Thyroid gland (tissue), 4 donors: ENCODE data around the gene ENTHD1. TPM values are rescaled to one million over a fixed set of nuclear protein-coding genes. Genes with fewer than 3 reads are reported as not detected.

Experiments used
- DNase-seq, 2 donors: peaks; one replicate each; pipeline ENCODE4 v3.0.0-alpha.2; 2019
- H3K27ac ChIP-seq, 3 donors: fragments of 200-600 bp; sonication (generic); 1 replicate in 2 of 3; 2 replicates in 1 of 3; pipeline ENCODE4 v1.5.1; 2016 to 2019; ENCODE audit warnings: mild to moderate bottlenecking in 1 of 3, moderate library complexity in 1 of 3
- H3K27me3 ChIP-seq: fragments of 200-600 bp; sonication (generic); one replicate; pipeline ENCODE4 v1.5.1; 2019
- H3K36me3 ChIP-seq, 2 donors: fragments of 200-600 bp; sonication (generic); one replicate each; pipeline ENCODE4 v1.5.1; 2016 to 2019
- H3K4me1 ChIP-seq, 2 donors: fragments of 200-600 bp; sonication (generic); one replicate each; pipeline ENCODE4 v1.5.1; 2017 to 2019
- H3K4me3 ChIP-seq, 3 donors: fragments of 200-600 bp; sonication (generic); replicated peaks in 1 of 3; 1 replicate in 2 of 3; 2 replicates in 1 of 3; pipeline ENCODE4 v1.5.1; 2016; ENCODE audit warnings: mild to moderate bottlenecking in 1 of 3
- H3K9me3 ChIP-seq: fragments of 200-600 bp; sonication (generic); one replicate; pipeline ENCODE4 v1.5.1; 2017
- CTCF ChIP-seq, 6 experiments: fragments of 200-600 bp in 3 of 6; fragments of 450-650 bp in 3 of 6; sonication (generic) in 3 of 6; IDR thresholded peaks; one replicate each; pipeline ENCODE4 v1.5.1; 2016 to 2019; ENCODE audit warnings: antibody characterized with exemption in 6 of 6, mild to moderate bottlenecking in 2 of 6, inconsistent platforms in 1 of 6, moderate library complexity in 1 of 6
- POLR2A ChIP-seq, 2 donors: fragments of 450-650 bp; IDR thresholded peaks; one replicate each; pipeline ENCODE4 v1.6.1; 2017; ENCODE audit warnings: antibody characterized with exemption in 2 of 2, mild to moderate bottlenecking in 2 of 2, moderate library complexity in 1 of 2
- WGBS, 2 donors: methylation state at CpG; one replicate each; pipeline ENCODE4 v1.1.5; 2017; 5-methylcytosine and 5-hydroxymethylcytosine counted together
- intact Hi-C: fragments of 100-400 bp; cut with DNase I; formaldehyde crosslinking; loops from one replicate; pipeline ENCODE4 v1.15.1; 2023
- total RNA-seq, 4 donors: library from RNA; depleted of rRNA; stranded (reverse); fragments of >200 nt; gene quantifications; one replicate each; pipeline ENCODE4 v1.2.3, GENCODE V29; 2016

The ENTHD1 gene
- total RNA-seq, 4 donors from 2014 or later = 1.3 TPM; not detected in 3

- peaks cover 55 to 58% of the 10 kb centered on the region in 2 donors for H3K4me1 ChIP-seq
- H3K27ac ChIP-seq = peak overlapping the region in 1 of 3 donors; percentile 59
- intact Hi-C loops = no loop called here
- H3K27me3 ChIP-seq = no peaks in the 10 kb centered on the region
- no peak for TF ChIP-seq POLR2A (IDR thresholded peaks at IDR 0.05)
- TF ChIP-seq CTCF (IDR thresholded peaks at IDR 0.05) = no peak
- no peak overlapping the region for H3K4me3 ChIP-seq
- H3K9me3 ChIP-seq = no peaks in the 10 kb centered on the region
- WGBS, 2 donors = 95 to 98% methylated on average over 3 of the region's 3 CpGs
- no peaks in the 10 kb centered on the region for H3K36me3 ChIP-seq
- DNase-seq = no peak
Observed at GRCh38 chr22:39939830-39940229, 46.3 kb upstream of the ENTHD1 start.

GRCh38 chr22:39938509-39939111 is 45.0 kb upstream of the ENTHD1 start:
- peaks cover 63 to 64% of the 10 kb centered on the region in 2 donors for H3K4me1 ChIP-seq
- no peak overlapping the region for H3K4me3 ChIP-seq
- no peaks in the 10 kb centered on the region for H3K27me3 ChIP-seq
- peak overlapping the region in 1 of 3 donors; percentile 6 for H3K27ac ChIP-seq
- intact Hi-C loops = no loop called here
- no peaks in the 10 kb centered on the region for H3K36me3 ChIP-seq
- TF ChIP-seq POLR2A (IDR thresholded peaks at IDR 0.05) (no peak), CTCF (IDR thresholded peaks at IDR 0.05) (no peak)
- no peak for DNase-seq
- WGBS, 2 donors = 85 to 93% methylated on average over 13 to 14 of the region's 14 CpGs
- H3K9me3 ChIP-seq = no peaks in the 10 kb centered on the region

GRCh38 chr22:39937906-39938305 is 44.3 kb upstream of the ENTHD1 start:
- peaks cover 58 to 59% of the 10 kb centered on the region in 2 donors for H3K4me1 ChIP-seq
- no peaks in the 10 kb centered on the region for H3K27me3 ChIP-seq
- no peak overlapping the region for H3K4me3 ChIP-seq
- H3K9me3 ChIP-seq = no peaks in the 10 kb centered on the region
- DNase-seq = no peak
- 90 to 99% methylated on average over 3 of the region's 3 CpGs for WGBS, 2 donors
- intact Hi-C loops = no loop called here
- H3K27ac ChIP-seq = no peak overlapping the region
- no peak for TF ChIP-seq POLR2A (IDR thresholded peaks at IDR 0.05)
- TF ChIP-seq CTCF (IDR thresholded peaks at IDR 0.05) = no peak
- no peaks in the 10 kb centered on the region for H3K36me3 ChIP-seq

GRCh38 chr22:39936523-39937145 is 43.1 kb upstream of the ENTHD1 start:
- WGBS, 2 donors = 35% methylated on average over 6 of the region's 6 CpGs
- Histone ChIP-seq H3K36me3 (no peaks in the 10 kb centered on the region), H3K4me3 (no peak overlapping the region), H3K27ac (peak overlapping the region; percentile 65 to 77 (median 74)), H3K9me3 (no peaks in the 10 kb centered on the region), H3K27me3 (no peaks in the 10 kb centered on the region), H3K4me1 (peaks cover 47 to 49% of the 10 kb centered on the region in 2 donors)
- intact Hi-C loops = no loop called here
- TF ChIP-seq POLR2A (IDR thresholded peaks at IDR 0.05) (no peak), CTCF (IDR thresholded peaks at IDR 0.05) (no peak)
- peak; percentile 66 to 71 for DNase-seq

- H3K9me3 ChIP-seq = no peaks in the 10 kb centered on the region
- TF ChIP-seq CTCF (IDR thresholded peaks at IDR 0.05) = peak in 1 of 6 experiments; percentile 9
- TF ChIP-seq POLR2A (IDR thresholded peaks at IDR 0.05) = no peak
- H3K36me3 ChIP-seq = no peaks in the 10 kb centered on the region
- peak overlapping the region; percentile 65 to 77 (median 74) for H3K27ac ChIP-seq
- peaks cover 37 to 40% of the 10 kb centered on the region in 2 donors for H3K4me1 ChIP-seq
- DNase-seq = no peak
- 52 to 59% methylated on average over 6 of the region's 6 CpGs for WGBS, 2 donors
- no peaks in the 10 kb centered on the region for H3K27me3 ChIP-seq
- H3K4me3 ChIP-seq = no peak overlapping the region
- intact Hi-C loops = no loop called here
Observed at GRCh38 chr22:39935612-39936011, 42.1 kb upstream of the ENTHD1 start.
